ENCODE data around the gene RCAN3. TPM values are rescaled to one million over a fixed set of nuclear protein-coding genes. Genes with fewer than 3 reads are reported as not detected.

Gene RCAN3
- total RNA-seq, 2 experiments from 2014 or later = 62.3 to 67.5 TPM

- DNase-seq (no peak), ATAC-seq (no peak)
- H3K4me1 Mint-ChIP-seq = peaks cover 4% of the 10 kb centered on the region
- peaks cover 4% of the 10 kb centered on the region for H3K27me3 Mint-ChIP-seq
- ChIA-PET CTCF (interaction anchor here (0.7 to 1.6 kb wide), 3 partner anchors 16 to 627 kb away, joined by 3 to 11 read pairs (median 4); no protein-coding TSS in a partner anchor), POLR2A (interaction anchor here (0.6 kb wide), 1 partner anchor 18 kb away, joined by 5 read pairs; no protein-coding TSS in a partner anchor)
- no peak overlapping the region for H3K27ac Mint-ChIP-seq
- no peaks in the 10 kb centered on the region for H3K36me3 Mint-ChIP-seq (ENCODE audit: low read depth)
- H3K4me3 Mint-ChIP-seq = no peak overlapping the region
- no peaks in the 10 kb centered on the region for H3K9me3 Mint-ChIP-seq (ENCODE audit: low read depth)
- intact Hi-C loops (cut with DNase I, micrococcal nuclease) = no loop called here
Observed at GRCh38 chr1:24558455-24558854, 55.8 kb downstream of the RCAN3 start.

- no peak overlapping the region for H3K27ac Mint-ChIP-seq
- H3K4me1 Mint-ChIP-seq = peaks cover 4% of the 10 kb centered on the region
- H3K27me3 Mint-ChIP-seq = peaks cover 4% of the 10 kb centered on the region
- no peak for ATAC-seq
- POLR2A ChIA-PET = no interaction called here
- H3K4me3 Mint-ChIP-seq = no peak overlapping the region
- no peaks in the 10 kb centered on the region for H3K36me3 Mint-ChIP-seq (ENCODE audit: low read depth)
- DNase-seq = no peak
- intact Hi-C loops (cut with DNase I, micrococcal nuclease) = no loop called here
- H3K9me3 Mint-ChIP-seq (ENCODE audit: low read depth) = no peaks in the 10 kb centered on the region
- CTCF ChIA-PET = interaction anchor here (1.1 to 1.6 kb wide), 2 partner anchors 28 to 144 kb away, joined by 3 to 11 read pairs; partner anchors contain the start of gene NIPAL3
Observed at GRCh38 chr1:24558902-24559791, 56.5 kb downstream of the RCAN3 start.

- Mint-ChIP-seq H3K4me3 (no peak overlapping the region), H3K4me1 (peaks cover 5% of the 10 kb centered on the region), H3K9me3 (ENCODE audit: low read depth) (no peaks in the 10 kb centered on the region), H3K36me3 (ENCODE audit: low read depth) (no peaks in the 10 kb centered on the region), H3K27ac (no peak overlapping the region), H3K27me3 (peaks cover 4% of the 10 kb centered on the region)
- ATAC-seq (no peak), DNase-seq (no peak)
- POLR2A ChIA-PET = no interaction called here
- intact Hi-C loops (cut with DNase I, micrococcal nuclease) = no loop called here
- CTCF ChIA-PET = interaction anchor here (0.6 to 1.1 kb wide), 2 partner anchors 145 to 200 kb away, joined by 3 read pairs; partner anchors contain the start of gene NIPAL3
Observed at GRCh38 chr1:24560361-24560760, 57.7 kb downstream of the RCAN3 start.

- ChIA-PET POLR2A (no interaction called here), CTCF (interaction anchor here (1.8 to 2.7 kb wide), 2 partner anchors 21 to 25 kb away, joined by 5 to 14 read pairs; no protein-coding TSS in a partner anchor)
- ATAC-seq = no peak
- H3K4me1 Mint-ChIP-seq = peaks cover 11% of the 10 kb centered on the region
- intact Hi-C loops (cut with DNase I, micrococcal nuclease) = no loop called here
- no peak overlapping the region for H3K27ac Mint-ChIP-seq
- H3K27me3 Mint-ChIP-seq = no peaks in the 10 kb centered on the region
- H3K36me3 Mint-ChIP-seq (ENCODE audit: low read depth) = no peaks in the 10 kb centered on the region
- H3K4me3 Mint-ChIP-seq = no peak overlapping the region
- no peaks in the 10 kb centered on the region for H3K9me3 Mint-ChIP-seq (ENCODE audit: low read depth)
- DNase-seq = no peak
Observed at GRCh38 chr1:24562625-24563024, 60.0 kb downstream of the RCAN3 start.

GRCh38 chr1:24564695-24565094 is 62.1 kb downstream of the RCAN3 start:
- intact Hi-C loops (cut with DNase I, micrococcal nuclease) = no loop called here
- H3K9me3 Mint-ChIP-seq (ENCODE audit: low read depth) = no peaks in the 10 kb centered on the region
- no peak for ATAC-seq
- no peaks in the 10 kb centered on the region for H3K36me3 Mint-ChIP-seq (ENCODE audit: low read depth)
- ChIA-PET POLR2A (interaction anchor here (0.6 kb wide), 2 partner anchors 15 to 27 kb away, joined by 3 read pairs; no protein-coding TSS in a partner anchor), CTCF (interaction anchor here (0.7 to 2.7 kb wide), 2 partner anchors 23 to 39 kb away, joined by 3 to 14 read pairs; no protein-coding TSS in a partner anchor)
- H3K4me1 Mint-ChIP-seq = peaks cover 13% of the 10 kb centered on the region
- no peaks in the 10 kb centered on the region for H3K27me3 Mint-ChIP-seq
- H3K27ac Mint-ChIP-seq = no peak overlapping the region
- no peak for DNase-seq
- no peak overlapping the region for H3K4me3 Mint-ChIP-seq

- H3K27me3 Mint-ChIP-seq = no peaks in the 10 kb centered on the region
Observed at GRCh38 chr1:24566236-24566867, 63.7 kb downstream of the RCAN3 start.

GRCh38 chr1:24567792-24568388 is 65.3 kb downstream of the RCAN3 start:
- DNase-seq (peak; percentile 23), ATAC-seq (no peak)
- ChIA-PET POLR2A (no interaction called here), CTCF (interaction anchor here (0.7 to 0.9 kb wide), 3 partner anchors 20 to 175 kb away, joined by 3 read pairs; no protein-coding TSS in a partner anchor)
- intact Hi-C loops (cut with DNase I, micrococcal nuclease) = no loop called here
- Mint-ChIP-seq H3K4me1 (peaks cover 15% of the 10 kb centered on the region), H3K27ac (no peak overlapping the region), H3K27me3 (no peaks in the 10 kb centered on the region), H3K4me3 (no peak overlapping the region), H3K9me3 (ENCODE audit: low read depth) (no peaks in the 10 kb centered on the region), H3K36me3 (ENCODE audit: low read depth) (no peaks in the 10 kb centered on the region)

More at GRCh38 chr1:24566236-24566867, 63.7 kb downstream of the RCAN3 start:
- no peak overlapping the region for H3K4me3 Mint-ChIP-seq
- no peaks in the 10 kb centered on the region for H3K36me3 Mint-ChIP-seq (ENCODE audit: low read depth)
- ATAC-seq = no peak
- DNase-seq = no peak
- POLR2A ChIA-PET = no interaction called here
- H3K27ac Mint-ChIP-seq = no peak overlapping the region
- intact Hi-C loops (cut with DNase I, micrococcal nuclease) = no loop called here
- peaks cover 13% of the 10 kb centered on the region for H3K4me1 Mint-ChIP-seq
- CTCF ChIA-PET = interaction anchor here (0.6 kb wide), 1 partner anchor 61 kb away, joined by 4 read pairs; no protein-coding TSS in a partner anchor
- no peaks in the 10 kb centered on the region for H3K9me3 Mint-ChIP-seq (ENCODE audit: low read depth)

- Mint-ChIP-seq H3K9me3 (ENCODE audit: low read depth) (no peaks in the 10 kb centered on the region), H3K36me3 (ENCODE audit: low read depth) (no peaks in the 10 kb centered on the region), H3K27ac (no peak overlapping the region), H3K4me3 (no peak overlapping the region), H3K4me1 (peaks cover 15% of the 10 kb centered on the region), H3K27me3 (no peaks in the 10 kb centered on the region)
- ATAC-seq (no peak), DNase-seq (no peak)
- ChIA-PET POLR2A (no interaction called here), CTCF (interaction anchor here (0.9 kb wide), 1 partner anchor 19 kb away, joined by 3 read pairs; no protein-coding TSS in a partner anchor)
- intact Hi-C loops (cut with DNase I, micrococcal nuclease) = no loop called here
Observed at GRCh38 chr1:24568475-24568874, 65.8 kb downstream of the RCAN3 start.

GRCh38 chr1:24570265-24571125 is 67.9 kb downstream of the RCAN3 start:
- no peak for ATAC-seq
- Mint-ChIP-seq H3K27ac (no peak overlapping the region), H3K9me3 (ENCODE audit: low read depth) (no peaks in the 10 kb centered on the region), H3K36me3 (ENCODE audit: low read depth) (no peaks in the 10 kb centered on the region), H3K4me1 (peaks cover 13% of the 10 kb centered on the region), H3K27me3 (no peaks in the 10 kb centered on the region), H3K4me3 (no peak overlapping the region)
- intact Hi-C loops (cut with DNase I, micrococcal nuclease) = loop anchor here in 1 of 2 experiments (2.0 kb wide), 1 partner anchor 16 kb away; no protein-coding TSS in a partner anchor
- DNase-seq = no peak
- POLR2A ChIA-PET = interaction anchor here (0.8 kb wide), 1 partner anchor 993 kb away, joined by 3 read pairs; no protein-coding TSS in a partner anchor
- CTCF ChIA-PET = interaction anchor here (0.6 to 1.3 kb wide), 3 partner anchors 17 to 249 kb away, joined by 3 to 4 read pairs (median 4); no protein-coding TSS in a partner anchor

- Mint-ChIP-seq H3K36me3 (ENCODE audit: low read depth) (no peaks in the 10 kb centered on the region), H3K4me1 (peaks cover 4% of the 10 kb centered on the region), H3K27me3 (no peaks in the 10 kb centered on the region), H3K9me3 (ENCODE audit: low read depth) (no peaks in the 10 kb centered on the region), H3K4me3 (no peak overlapping the region), H3K27ac (no peak overlapping the region)
- DNase-seq (no peak), ATAC-seq (no peak)
- intact Hi-C loops (cut with DNase I, micrococcal nuclease) = no loop called here
- POLR2A ChIA-PET = no interaction called here
- CTCF ChIA-PET = interaction anchor here (0.7 kb wide), 1 partner anchor 15 kb away, joined by 3 read pairs; no protein-coding TSS in a partner anchor
Observed at GRCh38 chr1:24572301-24572700, 69.7 kb downstream of the RCAN3 start.
